Islet of Langerhans (tissue), 1 donor: ENCODE results near the gene ATF6.
A peak's percentile ranks its signal among the peaks of the same experiment; 100 is the strongest.
"Not testable (repeated sequence)": the region's sequence is repeated elsewhere in the genome, so short reads cannot be mapped to it uniquely, and the experiment has no call there.

ENCODE experiments used
- FAIRE-seq: peaks from one replicate; lab custom pipeline; 2011; peaks lifted over from hg19 to GRCh38; lab: Jason Lieb, UNC

ATF6 gene

GRCh38 chr1:161733526-161733925 is 32.6 kb upstream of the ATF6 start:
- FAIRE-seq: no peak

- FAIRE-seq: no peak
Measured at GRCh38 chr1:161735837-161736236, 30.3 kb upstream of the ATF6 start.

- FAIRE-seq: no peak
Measured at GRCh38 chr1:161736335-161736969, 29.7 kb upstream of the ATF6 start.

GRCh38 chr1:161737625-161738024 is 28.5 kb upstream of the ATF6 start:
- no peak for FAIRE-seq

- FAIRE-seq: no peak
Measured at GRCh38 chr1:161738627-161739287, 27.4 kb upstream of the ATF6 start.

- FAIRE-seq: no peak
Measured at GRCh38 chr1:161739865-161740566, 26.1 kb upstream of the ATF6 start.

GRCh38 chr1:161740921-161741320 is 25.2 kb upstream of the ATF6 start:
- FAIRE-seq: no peak

- FAIRE-seq: no peak
Measured at GRCh38 chr1:161743231-161743630, 22.9 kb upstream of the ATF6 start.

- FAIRE-seq: no peak
Measured at GRCh38 chr1:161747801-161748200, 18.3 kb upstream of the ATF6 start.

GRCh38 chr1:161749509-161750407 is 16.4 kb upstream of the ATF6 start, which contains the start of gene DUSP12:
DUSP12 (plus strand) TSS chr1:161749786; CDS start chr1:161749802, 16 bp downstream.
- FAIRE-seq: peak; percentile 41

GRCh38 chr1:161763522-161764098 is 2.5 kb upstream of the ATF6 start:
- peak; percentile 13 for FAIRE-seq

GRCh38 chr1:161768461-161768860 is 2.3 kb downstream of the ATF6 start:
- FAIRE-seq: no peak

- no peak for FAIRE-seq
Measured at GRCh38 chr1:161768986-161769672, 3.0 kb downstream of the ATF6 start.

GRCh38 chr1:161769673-161770045 is 3.5 kb downstream of the ATF6 start:
- FAIRE-seq: not testable (repeated sequence)

GRCh38 chr1:161770250-161770649 is 4.1 kb downstream of the ATF6 start:
- FAIRE-seq: no peak

- FAIRE-seq: no peak
Measured at GRCh38 chr1:161771161-161771560, 5.0 kb downstream of the ATF6 start.

GRCh38 chr1:161771973-161772372 is 5.9 kb downstream of the ATF6 start:
- no peak for FAIRE-seq

GRCh38 chr1:161772397-161772796 is 6.3 kb downstream of the ATF6 start:
- FAIRE-seq: no peak

- FAIRE-seq: no peak
Measured at GRCh38 chr1:161773791-161774190, 7.7 kb downstream of the ATF6 start.

- no peak for FAIRE-seq
Measured at GRCh38 chr1:161777261-161777660, 11.1 kb downstream of the ATF6 start.

GRCh38 chr1:161778522-161778921 is 12.4 kb downstream of the ATF6 start:
- no peak for FAIRE-seq
